GM19372 (cell line): ENCODE data around the gene CAB39L.

Source experiments
- ATAC-seq: cut with Tn5 transposase; IDR thresholded peaks from one replicate; pipeline ENCODE4 v1.9.1; 2021; ENCODE audit warnings: mild to moderate bottlenecking, low read depth, moderate library complexity; ENCODE audit not compliant: unreplicated experiment

CAB39L gene

GRCh38 chr13:49443704-49444523 is at the start of gene CAB39L, which contains the start of gene SETDB2:
TSS of gene CAB39L (minus strand) at chr13:49444064. CDS start at chr13:49382910, 61,154 bp downstream.
TSS of gene SETDB2 (plus strand) at chr13:49444274. CDS start at chr13:49451894, 7,620 bp downstream.
- peak; percentile 92 for ATAC-seq

- no peak for ATAC-seq
These were observed 44.7 kb upstream of the CAB39L start for GRCh38 chr13:49488563-49488962.

- no peak for ATAC-seq
These were observed 37.9 kb upstream of the CAB39L start for GRCh38 chr13:49481788-49482187.

- ATAC-seq, result no peak
These were observed 32.7 kb upstream of the CAB39L start for GRCh38 chr13:49476529-49476928.

- no peak for ATAC-seq
These were observed 28.3 kb upstream of the CAB39L start for GRCh38 chr13:49472186-49472585.

- ATAC-seq, result no peak
These were observed 22.5 kb upstream of the CAB39L start for GRCh38 chr13:49466292-49466838.

- ATAC-seq, result no peak
These were observed 20.9 kb upstream of the CAB39L start for GRCh38 chr13:49464621-49465325.

- ATAC-seq, result no peak
These were observed 20.2 kb upstream of the CAB39L start for GRCh38 chr13:49464085-49464484.

- no peak for ATAC-seq
These were observed 15.7 kb upstream of the CAB39L start for GRCh38 chr13:49459580-49459979.

- no peak for ATAC-seq
These were observed 13.4 kb upstream of the CAB39L start for GRCh38 chr13:49457221-49457620.

- no peak for ATAC-seq
These were observed 12.3 kb upstream of the CAB39L start for GRCh38 chr13:49456156-49456555.

GRCh38 chr13:49455007-49455398 is 11.1 kb upstream of the CAB39L start:
- peak; percentile 27 for ATAC-seq

- ATAC-seq, result peak; percentile 95
These were observed 10.6 kb upstream of the CAB39L start for GRCh38 chr13:49454388-49455006.

GRCh38 chr13:49453465-49453864 is 9.6 kb upstream of the CAB39L start:
- ATAC-seq, result no peak

- no peak for ATAC-seq
These were observed 9.0 kb upstream of the CAB39L start for GRCh38 chr13:49452725-49453457.

- no peak for ATAC-seq
These were observed 6.4 kb upstream of the CAB39L start for GRCh38 chr13:49450105-49450819.

- no peak for ATAC-seq
These were observed 4.9 kb upstream of the CAB39L start for GRCh38 chr13:49448753-49449152.

GRCh38 chr13:49446473-49446872 is 2.6 kb upstream of the CAB39L start:
- no peak for ATAC-seq

- ATAC-seq, result no peak
These were observed 896 bp upstream of the CAB39L start for GRCh38 chr13:49444524-49445395.
